ENCODE data around the gene KLC3. TPM values are rescaled to one million over a fixed set of nuclear protein-coding genes. Genes with fewer than 3 reads are reported as not detected.
"Not testable (repeated sequence)": the region's sequence is repeated elsewhere in the genome, so short reads cannot be mapped to it uniquely, and the experiment has no call there.

KLC3 gene
- polyA plus RNA-seq (ENCODE audit: insufficient read length in 4 of 4): 1 to 10 TPM in 3 of 4 donors, under 1 TPM in 1; 0.93 to 2.5 (median 1.9) TPM

- DNase-seq (ENCODE audit: low read depth in 4 of 4, low spot score in 2 of 4): no peak
Observed at GRCh38 chr19:45340232-45340898, at the start of gene KLC3. Gene KLC3 (plus strand): TSS chr19:45340750. CDS start chr19:45345542, 4,792 bp downstream.

- no peak for DNase-seq (ENCODE audit: low read depth in 4 of 4, low spot score in 2 of 4)
Observed at GRCh38 chr19:45291834-45292233, 48.7 kb upstream of the KLC3 start.

GRCh38 chr19:45293682-45294081 is 46.9 kb upstream of the KLC3 start:
- no peak for DNase-seq (ENCODE audit: low read depth in 4 of 4, low spot score in 2 of 4)

GRCh38 chr19:45294291-45295029 is 46.1 kb upstream of the KLC3 start:
- no peak for DNase-seq (ENCODE audit: low read depth in 4 of 4, low spot score in 2 of 4)

GRCh38 chr19:45295873-45296272 is 44.7 kb upstream of the KLC3 start:
- DNase-seq (ENCODE audit: low read depth in 4 of 4, low spot score in 2 of 4): no peak

DNA sequence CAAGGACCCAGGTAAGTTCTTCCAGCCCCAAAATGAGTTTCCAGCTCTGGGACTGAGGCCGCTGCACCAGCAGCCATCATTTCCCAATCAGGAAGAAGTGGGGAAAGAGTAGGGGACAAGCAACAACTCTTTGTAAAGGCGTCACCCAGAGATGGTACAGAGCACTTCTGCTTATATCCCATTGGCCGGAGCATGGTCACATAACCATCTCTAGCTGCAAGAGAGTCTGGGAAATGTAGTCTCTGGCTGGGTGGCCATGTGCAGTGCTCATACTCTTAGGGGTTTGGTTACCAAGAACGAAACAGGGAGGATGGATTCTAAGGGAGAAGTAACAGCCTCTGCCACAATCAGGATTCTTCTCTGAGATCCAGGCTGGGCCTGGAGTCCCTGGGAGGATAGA is 44.2 kb upstream of the KLC3 start:
- DNase-seq (ENCODE audit: low read depth in 4 of 4, low spot score in 2 of 4): no peak

GRCh38 chr19:45297674-45298073 is 42.9 kb upstream of the KLC3 start:
- DNase-seq (ENCODE audit: low read depth in 4 of 4, low spot score in 2 of 4): no peak

DNA sequence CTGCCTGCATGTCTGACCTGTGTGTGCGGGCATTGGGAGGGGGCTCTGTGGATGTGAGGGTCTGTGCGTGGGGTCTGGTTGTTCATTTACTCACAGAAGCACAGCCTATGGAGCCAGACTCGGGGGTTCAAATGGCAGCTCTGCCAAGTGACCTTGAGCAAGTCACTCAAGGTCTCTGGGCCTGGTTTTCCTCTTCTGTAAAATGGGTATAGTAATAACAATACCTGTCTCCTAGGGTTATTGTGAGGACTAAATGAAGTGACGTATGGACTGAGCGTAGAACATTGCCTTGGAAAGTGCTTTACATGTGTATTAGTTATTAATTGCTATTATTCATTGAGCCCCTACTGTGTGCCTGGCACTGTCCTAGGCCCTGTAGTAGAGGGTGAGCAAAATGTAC is 42.3 kb upstream of the KLC3 start:
- DNase-seq (ENCODE audit: low read depth in 4 of 4, low spot score in 2 of 4): no peak

- no peak for DNase-seq (ENCODE audit: low read depth in 4 of 4, low spot score in 2 of 4)
Observed at GRCh38 chr19:45299719-45300118, 40.8 kb upstream of the KLC3 start.

GRCh38 chr19:45302416-45302815 is 38.1 kb upstream of the KLC3 start:
- no peak for DNase-seq (ENCODE audit: low read depth in 4 of 4, low spot score in 2 of 4)

GRCh38 chr19:45303269-45304060 is 37.1 kb upstream of the KLC3 start:
- no peak for DNase-seq (ENCODE audit: low read depth in 4 of 4, low spot score in 2 of 4)

DNA sequence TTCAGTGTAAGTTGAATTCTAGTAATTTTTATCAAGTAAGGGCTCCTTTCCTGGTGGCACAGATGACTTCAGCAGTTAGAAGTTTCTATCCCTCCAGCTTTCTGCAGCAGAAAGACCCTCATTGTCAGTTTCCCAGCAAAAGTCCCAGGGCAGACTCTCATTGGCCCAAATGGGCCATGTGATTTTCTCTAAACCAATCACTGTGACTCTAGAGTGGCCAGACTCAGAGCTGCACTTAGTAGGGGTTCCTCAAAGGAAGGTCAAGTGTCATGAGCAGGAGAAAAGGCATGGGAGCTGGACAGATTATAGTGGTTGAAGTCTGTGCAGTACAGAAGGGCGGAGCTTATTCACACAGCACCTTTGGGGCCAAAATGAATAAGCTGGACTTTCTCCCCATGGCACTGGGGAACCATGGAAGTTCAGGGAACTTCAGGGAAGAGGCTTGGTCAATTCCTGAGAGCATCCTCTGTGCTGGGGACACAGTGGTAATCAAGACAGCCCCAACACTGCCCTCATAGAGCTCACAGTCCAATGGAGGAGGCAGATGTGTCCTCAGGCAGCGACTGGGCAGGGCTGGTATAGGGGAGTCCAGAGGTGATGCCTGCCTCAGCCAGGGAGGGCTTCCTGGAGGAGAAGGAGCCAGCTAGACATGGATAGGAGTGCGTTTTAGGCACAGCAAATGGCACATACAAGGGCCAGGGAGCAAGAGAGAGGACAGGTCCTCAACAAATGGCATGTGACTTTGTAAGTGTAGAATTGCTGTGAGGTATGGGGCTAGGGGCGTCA is 36.2 kb upstream of the KLC3 start:
- DNase-seq (ENCODE audit: low read depth in 4 of 4, low spot score in 2 of 4): no peak

DNA sequence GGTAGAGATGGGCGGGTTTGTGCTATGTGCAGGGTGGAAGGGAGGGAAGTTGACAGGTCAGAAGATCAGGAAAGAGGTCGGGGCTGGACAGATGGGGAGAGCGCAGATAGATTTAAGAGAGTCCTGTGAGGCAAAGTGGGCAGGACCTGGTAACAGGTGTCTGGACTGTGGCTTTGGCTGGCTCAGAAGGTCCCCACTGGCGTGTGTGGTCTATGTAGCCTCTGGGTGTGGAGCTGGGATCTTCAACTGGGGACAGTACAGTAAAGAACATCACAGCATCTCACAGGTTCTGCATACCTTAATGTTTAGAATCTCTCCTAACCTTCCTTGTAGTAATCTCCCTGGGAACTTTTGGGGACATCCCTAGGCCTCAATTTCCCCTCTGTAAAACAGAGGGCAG is 35.5 kb upstream of the KLC3 start:
- no peak for DNase-seq (ENCODE audit: low read depth in 4 of 4, low spot score in 2 of 4)

DNA sequence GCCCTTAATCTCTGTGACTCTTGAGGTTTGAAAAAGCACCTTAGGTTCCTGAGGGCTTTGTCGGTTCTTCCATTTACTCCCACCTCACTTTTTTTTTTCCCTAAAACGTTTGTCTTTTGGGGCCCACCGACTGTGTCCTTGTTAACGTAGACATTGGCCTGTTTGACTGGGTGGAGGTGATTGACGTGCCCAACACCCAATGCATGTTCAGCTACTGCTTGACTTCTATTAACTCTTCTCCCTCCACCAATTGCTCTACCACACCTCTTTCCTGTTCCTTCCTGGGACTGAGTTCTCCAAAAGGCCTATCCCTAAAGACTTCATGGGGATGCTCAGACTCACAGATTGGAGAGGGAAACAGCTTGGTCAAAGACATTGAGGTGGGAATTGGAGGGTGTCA is 35.1 kb upstream of the KLC3 start:
- DNase-seq (ENCODE audit: low read depth in 4 of 4, low spot score in 2 of 4): no peak

- DNase-seq (ENCODE audit: low read depth in 4 of 4, low spot score in 2 of 4): no peak
Observed at GRCh38 chr19:45306040-45306439, 34.5 kb upstream of the KLC3 start.

- DNase-seq (ENCODE audit: low read depth in 4 of 4, low spot score in 2 of 4): no peak
Observed at GRCh38 chr19:45306518-45307027, 34.0 kb upstream of the KLC3 start.

- no peak for DNase-seq (ENCODE audit: low read depth in 4 of 4, low spot score in 2 of 4)
Observed at GRCh38 chr19:45307361-45307760, 33.2 kb upstream of the KLC3 start.

GRCh38 chr19:45309322-45309721 is 31.2 kb upstream of the KLC3 start:
- not testable (repeated sequence) for DNase-seq (ENCODE audit: low read depth in 4 of 4, low spot score in 2 of 4)

GRCh38 chr19:45311621-45312020 is 28.9 kb upstream of the KLC3 start:
- DNase-seq (ENCODE audit: low read depth in 4 of 4, low spot score in 2 of 4): no peak

- not testable (repeated sequence) for DNase-seq (ENCODE audit: low read depth in 4 of 4, low spot score in 2 of 4)
Observed at GRCh38 chr19:45312285-45312684, 28.3 kb upstream of the KLC3 start.

Measured in left renal cortex interstitium (tissue), 4 donors.